NCI-H526 treated with DMSO at 0.1 percent for 48 hours (cell line): ENCODE results near the gene NEK11.
"Not testable (repeated sequence)": the region's sequence is repeated elsewhere in the genome, so short reads cannot be mapped to it uniquely, and the experiment has no call there.

Source experiments
- DNase-seq: peaks from one replicate; lab custom pipeline; 2025; lab: John Stamatoyannopoulos, UW

Gene NEK11

GRCh38 chr3:131361066-131361463 is 334.4 kb downstream of the NEK11 start:
- DNase-seq: not testable (repeated sequence)

- DNase-seq: no peak
Measured at GRCh38 chr3:131361464-131362421, 335.1 kb downstream of the NEK11 start.

DNA sequence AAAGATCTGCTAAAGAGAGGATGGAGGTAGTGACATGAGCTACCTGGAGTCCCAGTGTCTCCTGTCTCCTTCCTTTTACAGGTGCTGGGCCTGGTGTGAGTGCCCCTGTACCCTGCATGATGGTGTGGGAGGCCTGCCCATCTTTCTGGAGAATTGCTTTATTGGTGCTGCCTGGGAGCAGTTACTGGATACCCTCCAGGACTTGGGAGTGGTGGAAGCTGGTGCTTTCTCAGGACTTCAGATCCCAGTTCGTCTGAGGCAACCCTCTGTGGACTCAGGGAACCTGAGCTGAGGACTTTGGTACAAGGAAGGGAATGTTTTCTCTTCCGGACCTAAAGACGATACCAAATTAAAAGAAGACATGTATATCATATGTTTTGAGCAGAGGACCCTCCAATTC is 336.6 kb downstream of the NEK11 start:
- DNase-seq: no peak

DNA sequence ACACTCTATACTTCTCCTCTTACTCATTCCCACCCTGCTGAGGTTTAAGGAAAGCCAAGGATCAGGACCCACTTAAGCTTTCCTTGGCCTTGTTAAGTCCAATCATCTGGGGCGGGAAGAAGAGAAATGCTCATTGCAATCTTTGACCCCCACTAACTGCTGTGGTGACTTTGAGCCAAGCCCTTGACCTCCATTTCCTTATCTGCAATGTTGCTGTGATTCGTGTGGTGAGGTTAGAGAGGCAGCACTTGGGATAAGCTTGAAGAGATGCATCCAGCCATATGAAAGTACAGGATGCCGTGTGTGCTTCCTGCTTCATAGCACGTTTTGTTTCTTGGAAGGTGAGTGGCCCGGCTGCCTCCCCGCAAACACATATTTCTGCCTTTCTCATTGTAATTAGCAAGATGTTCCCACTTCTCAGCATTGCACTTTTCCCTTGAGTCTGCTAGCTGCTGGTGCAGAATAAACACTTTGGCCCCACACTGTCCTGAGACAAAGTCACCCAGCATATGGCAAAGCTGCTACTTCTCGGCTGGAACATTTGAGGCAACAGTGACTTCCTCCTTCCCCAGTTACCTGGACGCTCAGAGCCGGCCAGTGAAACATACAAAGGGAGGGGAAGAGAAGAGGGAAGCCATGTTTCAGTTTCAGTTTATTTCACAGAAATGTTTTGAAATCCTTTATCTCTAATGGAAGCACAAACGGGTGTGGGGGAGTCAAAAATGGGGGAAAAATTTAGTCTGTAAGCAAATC is 344.4 kb downstream of the NEK11 start:
- no peak for DNase-seq

DNA sequence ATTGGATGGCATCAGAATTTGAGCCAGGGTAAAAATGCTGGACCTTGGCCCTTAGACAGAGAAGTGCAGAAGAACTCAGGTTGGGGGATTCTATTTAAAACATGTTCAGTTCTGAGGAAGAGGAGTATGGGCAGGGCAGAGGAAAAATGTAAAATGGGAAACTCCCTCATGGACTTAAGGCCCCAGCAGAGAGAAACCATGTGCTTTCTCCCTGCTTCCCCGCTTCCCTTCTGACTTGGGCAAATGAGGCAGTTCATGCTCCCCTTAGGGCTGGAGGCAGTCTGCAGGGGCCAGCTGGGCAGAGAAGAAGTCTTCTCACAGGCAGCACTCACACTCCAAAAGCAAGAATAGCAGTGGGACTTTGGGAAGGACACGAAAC is 345.0 kb downstream of the NEK11 start:
- DNase-seq: no peak

DNA sequence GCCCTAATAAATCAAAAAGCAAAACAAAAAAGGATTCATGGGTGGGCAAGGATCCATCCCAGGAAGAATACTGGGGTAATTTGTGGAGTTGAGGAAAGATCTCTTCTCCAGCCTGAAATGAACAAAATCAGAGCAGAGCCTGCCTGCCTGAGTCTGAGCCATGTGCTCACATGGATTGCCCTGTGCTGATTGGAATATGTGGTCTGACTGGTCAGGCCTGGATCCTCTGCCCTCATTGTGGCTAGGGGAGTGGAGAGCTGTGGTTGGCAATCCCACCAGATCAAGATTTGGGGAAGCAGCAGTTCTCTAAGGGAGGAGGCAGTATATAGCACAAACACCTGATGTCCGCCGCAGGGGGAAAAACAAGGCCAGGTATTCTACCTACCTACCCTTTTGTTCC is 348.1 kb downstream of the NEK11 start:
- no peak for DNase-seq

DNA sequence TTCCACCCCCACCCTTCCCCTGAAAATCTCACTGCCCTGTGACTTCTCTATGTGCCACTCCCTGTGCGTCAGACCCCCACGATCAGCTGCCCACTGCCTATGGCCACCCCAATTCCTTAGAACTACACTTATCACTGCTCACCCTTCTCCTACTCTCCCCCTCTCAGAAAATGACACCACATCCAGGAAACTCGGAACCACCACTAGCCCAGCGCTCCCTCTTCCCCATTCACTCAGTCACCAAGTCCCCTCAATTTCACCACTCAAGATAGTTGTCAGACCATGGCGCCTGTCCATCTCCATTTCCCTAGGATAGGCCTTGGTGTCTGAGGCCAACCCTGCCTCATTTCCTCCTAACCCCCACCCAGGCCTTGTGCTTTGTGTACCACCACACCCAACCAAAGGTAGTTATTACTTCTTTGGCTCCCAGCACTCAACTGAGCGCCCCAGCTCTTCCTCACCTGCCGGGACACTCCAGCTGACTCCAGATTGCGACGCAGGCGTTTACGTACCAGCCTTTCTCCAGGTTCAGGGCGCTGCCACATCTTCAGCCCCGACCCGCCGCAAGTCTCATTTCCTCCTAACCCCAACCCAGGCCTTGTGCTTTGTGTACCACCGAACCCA is 354.3 kb downstream of the NEK11 start:
- not testable (repeated sequence) for DNase-seq

GRCh38 chr3:131381445-131382291 is 355.0 kb downstream of the NEK11 start, which contains the start of gene NUDT16:
Gene NUDT16 (plus strand): TSS chr3:131381774. CDS start chr3:131381805, 31 bp downstream.
- DNase-seq: peak; percentile 95

DNA sequence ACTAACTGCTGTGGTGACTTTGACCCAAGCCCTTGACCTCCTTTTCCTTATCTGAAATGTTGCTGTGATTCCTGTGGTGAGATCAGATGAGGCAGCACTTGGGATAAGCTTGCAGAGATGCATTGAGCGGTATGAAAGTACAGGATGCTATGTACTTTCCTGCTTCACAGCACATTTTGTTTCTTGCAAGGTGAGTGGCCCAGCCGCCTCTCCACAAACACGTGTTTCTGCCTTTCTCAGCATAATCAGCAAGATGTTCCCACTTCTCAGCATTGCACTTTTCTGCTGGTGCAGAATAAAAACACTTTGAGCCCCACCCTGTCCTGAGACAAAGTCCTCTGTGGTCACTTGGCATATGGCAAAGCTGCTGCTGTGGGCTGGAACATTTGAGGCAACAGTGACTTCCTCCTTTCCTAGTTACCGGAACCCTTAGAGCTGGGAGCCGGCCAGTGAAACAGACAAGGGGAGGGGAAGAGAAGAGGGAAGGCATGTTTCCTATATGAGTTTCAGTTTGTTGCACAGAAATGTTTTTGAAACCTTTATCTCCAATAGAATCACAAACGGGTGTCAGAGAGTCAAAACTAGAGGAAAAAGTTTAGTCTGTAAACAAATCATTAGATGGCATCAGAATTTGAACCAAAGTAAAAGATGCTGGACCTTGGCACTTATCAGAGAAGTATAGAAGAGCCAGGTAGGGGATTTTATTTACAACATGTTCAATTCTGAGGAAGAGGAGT is 359.9 kb downstream of the NEK11 start:
- no peak for DNase-seq

GRCh38 chr3:131387796-131388489 is 361.3 kb downstream of the NEK11 start:
- DNase-seq: no peak

- DNase-seq: no peak
Measured at GRCh38 chr3:131388490-131388799, 361.8 kb downstream of the NEK11 start.

GRCh38 chr3:131390331-131390730 is 363.7 kb downstream of the NEK11 start:
- DNase-seq: no peak

- no peak for DNase-seq
Measured at GRCh38 chr3:131393051-131393450, 366.4 kb downstream of the NEK11 start.

- DNase-seq: no peak
Measured at GRCh38 chr3:131393868-131394267, 367.2 kb downstream of the NEK11 start.

DNA sequence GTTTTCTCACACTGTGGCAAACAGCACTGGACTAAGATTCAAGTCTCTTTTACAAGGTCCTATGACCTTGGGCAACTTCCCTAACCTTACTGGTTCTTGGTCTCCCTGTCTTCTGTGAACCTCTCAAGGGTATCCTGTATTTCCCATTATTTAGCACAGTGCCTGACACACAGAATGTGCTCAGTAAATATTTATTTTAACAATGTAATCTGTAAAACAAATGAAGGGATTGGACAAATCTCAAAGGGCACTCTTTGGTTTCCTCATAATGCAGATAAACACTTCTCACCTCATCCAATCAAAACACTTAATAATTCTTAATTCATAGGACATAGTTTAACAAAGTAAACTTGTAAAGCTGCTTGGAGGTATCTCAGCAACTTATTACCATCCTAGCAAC is 367.7 kb downstream of the NEK11 start:
- DNase-seq: no peak

DNA sequence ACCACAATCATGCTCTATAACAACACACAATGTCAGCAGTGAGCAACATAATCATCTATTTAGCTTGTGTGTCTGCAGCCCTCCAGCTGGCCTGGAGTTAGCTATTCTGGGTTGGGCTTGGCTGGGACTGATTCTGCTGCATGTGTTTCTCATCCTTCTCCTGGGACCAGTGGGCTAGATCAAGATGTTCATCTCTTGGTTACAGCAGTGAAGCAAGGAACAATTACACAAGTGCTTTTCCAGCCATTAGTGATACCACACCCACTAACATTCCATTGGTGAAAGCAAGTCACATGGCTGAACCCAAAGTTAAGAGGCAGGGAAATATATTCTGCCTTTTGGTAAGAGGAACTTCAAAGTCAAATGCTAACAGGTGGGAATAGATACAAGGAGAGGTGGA is 369.5 kb downstream of the NEK11 start:
- DNase-seq: no peak

GRCh38 chr3:131397889-131398288 is 371.2 kb downstream of the NEK11 start:
- no peak for DNase-seq
